Esophagus muscularis mucosa (tissue), 4 donors: ENCODE measurements around the gene INO80E. TPM values are rescaled to one million over a fixed set of nuclear protein-coding genes. Genes with fewer than 3 reads are reported as not detected.
"Not testable (repeated sequence)": the region's sequence is repeated elsewhere in the genome, so short reads cannot be mapped to it uniquely, and the experiment has no call there.

Experiments used
- DNase-seq: peaks from one replicate; pipeline ENCODE4 v3.0.0-alpha.2; 2017; ENCODE audit errors: extremely low spot score
- H3K27ac ChIP-seq, 4 donors: fragments of 200-600 bp; sonication (generic); replicated peaks in 1 of 4; 1 replicate in 3 of 4; 2 replicates in 1 of 4; pipeline ENCODE4 v1.5.1; 2016 to 2019; ENCODE audit warnings: mild to moderate bottlenecking in 1 of 4
- H3K27me3 ChIP-seq, 4 donors: fragments of 200-600 bp; sonication (generic); one replicate each; pipeline versions ENCODE4 v1.5.1 to v1.6.0; 2016 to 2019
- H3K36me3 ChIP-seq, 4 donors: fragments of 200-600 bp; sonication (generic); one replicate each; pipeline ENCODE4 v1.5.1; 2016 to 2019
- H3K4me1 ChIP-seq, 4 donors: fragments of 200-600 bp; sonication (generic); one replicate each; pipeline ENCODE4 v1.5.1; 2016 to 2019
- H3K4me3 ChIP-seq, 4 donors: fragments of 200-600 bp; sonication (generic); 1 replicate in 2 of 4; 2 replicates in 2 of 4; pipeline ENCODE4 v1.5.1; 2016 to 2019; ENCODE audit warnings: mild to moderate bottlenecking in 4 of 4, moderate library complexity in 1 of 4
- H3K9me3 ChIP-seq, 4 donors: fragments of 200-600 bp; sonication (generic); 1 replicate in 3 of 4; 2 replicates in 1 of 4; pipeline ENCODE4 v1.5.1; 2016 to 2019
- EP300 ChIP-seq: sonication (generic); formaldehyde crosslinking; IDR thresholded peaks from one replicate; pipeline ENCODE4 v1.6.1; 2017; ENCODE audit warnings: antibody characterized with exemption
- POLR2A ChIP-seq: fragments of 450-650 bp; IDR thresholded peaks from one replicate; pipeline ENCODE4 v1.6.1; 2017; ENCODE audit warnings: antibody characterized with exemption, moderate library complexity, mild to moderate bottlenecking, low read depth
- POLR2AphosphoS5 ChIP-seq, 2 donors: sonication (generic); formaldehyde crosslinking; IDR thresholded peaks; one replicate each; pipeline ENCODE4 v1.6.1; 2017; ENCODE audit warnings: antibody characterized with exemption in 2 of 2
- WGBS: methylation state at CpG from one replicate; pipeline ENCODE4 v1.1.5; 2018; 5-methylcytosine and 5-hydroxymethylcytosine counted together
- intact Hi-C: fragments of 100-400 bp; cut with DNase I; formaldehyde crosslinking; loops from one replicate; pipeline ENCODE4 v1.15.1; 2023
- total RNA-seq, 4 donors: library from RNA; depleted of rRNA; stranded (reverse); fragments of >200 nt; gene quantifications; one replicate each; pipeline versions ENCODE4 v1.1.0 to v1.2.1, GENCODE V29; 2016
- TF ChIP-seq, protein P1 (sequence below), 3 experiments: fragments of 200-600 bp in 2 of 3; fragments of 450-650 bp in 1 of 3; sonication (generic) in 2 of 3; IDR thresholded peaks; one replicate each; pipeline ENCODE4 v1.5.1; 2017 to 2019; ENCODE audit warnings: antibody characterized with exemption in 3 of 3, mild to moderate bottlenecking in 2 of 3, moderate library complexity in 1 of 3

Gene INO80E
- total RNA-seq, 4 donors from 2014 or later, result 38.2 to 58.1 (median 43.5) TPM

DNA sequence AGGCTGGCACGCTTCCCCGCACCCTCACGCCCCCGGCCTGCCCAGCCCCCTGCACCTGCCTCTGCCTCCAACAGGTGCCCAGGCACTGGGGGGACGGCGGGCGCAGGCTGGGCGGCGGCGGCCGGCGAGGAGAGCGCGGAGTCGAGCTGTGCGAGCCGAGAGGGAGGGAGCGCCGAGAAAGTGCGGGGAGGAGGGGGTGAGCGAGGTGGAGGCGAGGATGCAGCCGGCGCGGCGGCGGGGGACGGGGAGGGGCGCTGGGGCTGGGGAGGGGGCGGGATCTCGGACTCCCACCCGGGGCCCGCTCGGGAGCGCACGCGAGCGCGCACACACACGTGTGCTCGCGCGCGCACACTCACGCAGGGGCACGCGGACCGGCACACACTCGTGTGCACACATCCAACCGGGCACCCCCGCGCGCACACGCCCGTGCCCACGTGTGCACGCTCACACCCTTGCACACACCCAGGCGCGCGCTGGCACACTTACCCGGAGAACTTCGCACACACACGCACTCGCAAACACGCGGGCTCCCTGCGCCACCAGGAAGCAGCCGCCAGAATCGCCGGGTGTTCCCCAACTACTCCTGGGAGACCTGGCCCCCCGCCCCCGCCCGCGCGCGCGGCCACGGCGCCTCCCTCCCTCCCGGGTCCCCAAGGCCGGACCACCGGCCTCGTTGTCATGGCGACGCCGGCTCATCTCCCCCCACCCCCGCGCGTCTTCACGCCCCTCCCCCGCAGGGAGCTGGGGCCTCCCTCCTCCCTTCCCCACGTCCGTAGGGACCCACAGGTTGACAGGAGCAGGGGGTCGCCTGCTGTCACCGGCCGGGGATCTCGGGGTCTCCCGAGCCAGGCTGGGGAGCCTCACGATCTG, 15.0 kb downstream of the INO80E start, which contains the start of gene DOC2A:
Gene DOC2A, minus strand, starts transcription at position 184 of the 870 bp plus-strand sequence. CDS start 805 bp downstream, outside the sequence.
- no peak within 1 kb of the TSS for H3K27ac ChIP-seq
- WGBS, result under 1% methylated on average over 24 of the region's 99 CpGs
- H3K9me3 ChIP-seq, result no peaks in the 10 kb centered on the region
- TF ChIP-seq EP300 (no peak), POLR2AphosphoS5 (IDR thresholded peaks at IDR 0.05) (no peak), POLR2A (no peak)
- TF ChIP-seq, protein P1, sequence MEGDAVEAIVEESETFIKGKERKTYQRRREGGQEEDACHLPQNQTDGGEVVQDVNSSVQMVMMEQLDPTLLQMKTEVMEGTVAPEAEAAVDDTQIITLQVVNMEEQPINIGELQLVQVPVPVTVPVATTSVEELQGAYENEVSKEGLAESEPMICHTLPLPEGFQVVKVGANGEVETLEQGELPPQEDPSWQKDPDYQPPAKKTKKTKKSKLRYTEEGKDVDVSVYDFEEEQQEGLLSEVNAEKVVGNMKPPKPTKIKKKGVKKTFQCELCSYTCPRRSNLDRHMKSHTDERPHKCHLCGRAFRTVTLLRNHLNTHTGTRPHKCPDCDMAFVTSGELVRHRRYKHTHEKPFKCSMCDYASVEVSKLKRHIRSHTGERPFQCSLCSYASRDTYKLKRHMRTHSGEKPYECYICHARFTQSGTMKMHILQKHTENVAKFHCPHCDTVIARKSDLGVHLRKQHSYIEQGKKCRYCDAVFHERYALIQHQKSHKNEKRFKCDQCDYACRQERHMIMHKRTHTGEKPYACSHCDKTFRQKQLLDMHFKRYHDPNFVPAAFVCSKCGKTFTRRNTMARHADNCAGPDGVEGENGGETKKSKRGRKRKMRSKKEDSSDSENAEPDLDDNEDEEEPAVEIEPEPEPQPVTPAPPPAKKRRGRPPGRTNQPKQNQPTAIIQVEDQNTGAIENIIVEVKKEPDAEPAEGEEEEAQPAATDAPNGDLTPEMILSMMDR (IDR thresholded peaks at IDR 0.05), result no peak
- peaks cover 16 to 22% (median 20%) of the 10 kb centered on the region in 4 donors for H3K4me1 ChIP-seq
- H3K4me3 ChIP-seq, result peak within 1 kb of the TSS; percentile 44 to 57 (median 46)
- intact Hi-C loops, result no loop called here
- DNase-seq, result no peak
- H3K27me3 ChIP-seq, result peaks cover 12 to 60% (median 35%) of the 10 kb centered on the region in 4 donors
- H3K36me3 ChIP-seq, result no peaks in the 10 kb centered on the region

- Histone ChIP-seq H3K27ac (no peak overlapping the region), H3K36me3 (no peaks in the 10 kb centered on the region), H3K4me3 (peak overlapping the region; percentile 44 to 57 (median 46)), H3K9me3 (no peaks in the 10 kb centered on the region), H3K27me3 (peaks cover 12 to 60% (median 35%) of the 10 kb centered on the region in 4 donors), H3K4me1 (peaks cover 16 to 22% (median 20%) of the 10 kb centered on the region in 4 donors)
- DNase-seq, result no peak
- no peak for TF ChIP-seq POLR2AphosphoS5 (IDR thresholded peaks at IDR 0.05)
- TF ChIP-seq, protein P1 (IDR thresholded peaks at IDR 0.05), result no peak
- no peak for TF ChIP-seq POLR2A
- no peak for TF ChIP-seq EP300
- intact Hi-C loops, result no loop called here
- WGBS, result 33% methylated on average over 26 of the region's 31 CpGs
Observed at GRCh38 chr16:30011714-30012504, 15.9 kb downstream of the INO80E start.

- intact Hi-C loops, H3K36me3 ChIP-seq, H3K27ac ChIP-seq, DNase-seq, H3K4me3 ChIP-seq, H3K9me3 ChIP-seq: not testable (repeated sequence)
- H3K27me3 ChIP-seq, result peaks cover 12 to 54% (median 34%) of the 10 kb centered on the region in 4 donors
- 88% methylated on average over 14 of the region's 14 CpGs for WGBS
- peaks cover 16 to 22% (median 20%) of the 10 kb centered on the region in 4 donors for H3K4me1 ChIP-seq
Observed at GRCh38 chr16:30012598-30012997, 16.6 kb downstream of the INO80E start.

GRCh38 chr16:30015450-30015849, 19.4 kb downstream of the INO80E start:
- H3K4me3 ChIP-seq, DNase-seq, H3K36me3 ChIP-seq, H3K27ac ChIP-seq, intact Hi-C loops, H3K9me3 ChIP-seq: not testable (repeated sequence)
- Histone ChIP-seq H3K27me3 (peaks cover 12 to 26% (median 19%) of the 10 kb centered on the region in 4 donors), H3K4me1 (peaks cover 13 to 14% (median 14%) of the 10 kb centered on the region in 4 donors)
- 89% methylated on average over 7 of the region's 7 CpGs for WGBS

- TF ChIP-seq, protein P1 (IDR thresholded peaks at IDR 0.05), result no peak
- TF ChIP-seq EP300 (no peak), POLR2A (no peak), POLR2AphosphoS5 (IDR thresholded peaks at IDR 0.05) (no peak)
- Histone ChIP-seq H3K4me1 (peaks cover 6 to 13% (median 12%) of the 10 kb centered on the region in 4 donors), H3K27me3 (peaks cover 2 to 13% (median 7%) of the 10 kb centered on the region in 4 donors), H3K9me3 (no peaks in the 10 kb centered on the region), H3K27ac (no peak overlapping the region), H3K36me3 (no peaks in the 10 kb centered on the region), H3K4me3 (no peak overlapping the region)
- intact Hi-C loops, result no loop called here
- DNase-seq, result no peak
- WGBS, result 68% methylated on average over 8 of the region's 8 CpGs
Observed at GRCh38 chr16:30016555-30017276, 20.7 kb downstream of the INO80E start.
